B cell (primary cell): ENCODE data around the gene CSNK2B. TPM values are rescaled to one million over a fixed set of nuclear protein-coding genes. Genes with fewer than 3 reads are reported as not detected.

Experiments used
- ATAC-seq: fragments of 200-7000 bp; cut with Tn5 transposase; one replicate; pipeline ENCODE4 v1.10.0; 2021; ENCODE audit warnings: low read depth, mild to moderate bottlenecking, moderate number of reproducible peaks, moderate library complexity
- CTCF ChIA-PET: fragments of 350-600 bp; sonication (Branson Sonifier 250); formaldehyde crosslinking; loops from one replicate; lab custom pipeline; 2021; ENCODE audit warnings: antibody characterized with exemption, inconsistent platforms; lab: Charles Lee
- POLR2A ChIA-PET: fragments of 350-600 bp; sonication (Branson Sonifier 250); formaldehyde crosslinking; loops from one replicate; lab custom pipeline; 2021; ENCODE audit warnings: antibody characterized with exemption; lab: Charles Lee
- DNase-seq: peaks from one replicate; pipeline ENCODE4 v3.0.0; 2013
- H2AFZ ChIP-seq: 2 replicates; pipeline ENCODE4 v1.6.1; 2012; ENCODE audit warnings: mild to moderate bottlenecking, low read depth, low read length; ENCODE audit not compliant: insufficient read depth, poor library complexity, severe bottlenecking
- H3K27ac ChIP-seq, 2 donors: 1 replicate in 1 of 2; 2 replicates in 1 of 2; pipeline ENCODE4 v1.5.1; 2012 to 2013; ENCODE audit warnings: low read length in 2 of 2, mild to moderate bottlenecking in 2 of 2, moderate library complexity in 1 of 2
- H3K27me3 ChIP-seq, 4 experiments: fragments of 200-600 bp in 1 of 4; sonication (generic) in 1 of 4; replicated peaks in 1 of 4; 1 replicate in 2 of 4; 2 replicates in 2 of 4; pipeline versions ENCODE4 v1.6.1 to v1.7.0; 2013 to 2016; ENCODE audit warnings: low read length in 3 of 4, mild to moderate bottlenecking in 2 of 4, mixed read lengths in 1 of 4, moderate library complexity in 1 of 4; ENCODE audit not compliant: insufficient read depth in 4 of 4, control insufficient read depth in 3 of 4; ENCODE audit errors: control extremely low read depth in 1 of 4
- H3K36me3 ChIP-seq, 2 experiments: replicated peaks in 1 of 2; 1 replicate in 1 of 2; 2 replicates in 1 of 2; pipeline versions ENCODE4 v1.6.1 to v1.7.1; 2013; ENCODE audit warnings: low read length in 1 of 2; ENCODE audit not compliant: insufficient read depth in 2 of 2, control insufficient read depth in 1 of 2; ENCODE audit errors: control extremely low read depth in 1 of 2, extremely low read depth in 1 of 2
- H3K4me1 ChIP-seq, 2 donors: fragments of 200-600 bp in 1 of 2; sonication (generic) in 1 of 2; 1 replicate in 1 of 2; 2 replicates in 1 of 2; pipeline versions ENCODE4 v1.5.1 to v1.6.1; 2013 to 2017; ENCODE audit warnings: low read length in 2 of 2; ENCODE audit not compliant: control insufficient read depth in 2 of 2, insufficient read depth in 2 of 2
- H3K4me2 ChIP-seq: replicated peaks from 2 replicates; pipeline ENCODE3; 2012; ENCODE audit warnings: mild to moderate bottlenecking, low read depth, low read length; ENCODE audit not compliant: poor library complexity, severe bottlenecking
- H3K4me3 ChIP-seq, 5 experiments: fragments of 200-600 bp in 1 of 5; sonication (generic) in 1 of 5; 1 replicate in 3 of 5; 2 replicates in 2 of 5; pipeline versions ENCODE4 v1.5.1 to v1.7.0; 2011 to 2016; ENCODE audit warnings: low read length in 4 of 5, mild to moderate bottlenecking in 4 of 5, low read depth in 2 of 5, control low read depth in 1 of 5, moderate library complexity in 1 of 5; ENCODE audit not compliant: insufficient read depth in 1 of 5; ENCODE audit errors: control extremely low read depth in 1 of 5, extremely low read depth in 1 of 5
- H3K79me2 ChIP-seq: fragments of 200-600 bp; sonication (generic); one replicate; pipeline ENCODE4 v1.6.0; 2016; ENCODE audit warnings: low read length; ENCODE audit not compliant: control insufficient read depth, insufficient read depth
- H3K9ac ChIP-seq: fragments of 200-600 bp; sonication (generic); 2 replicates; pipeline ENCODE4 v1.6.1; 2017; ENCODE audit warnings: mild to moderate bottlenecking, low read length, moderate library complexity
- H3K9me3 ChIP-seq, 3 donors: one replicate each; pipeline versions ENCODE4 v1.6.1 to v1.7.1; 2013; ENCODE audit warnings: low read length in 2 of 3; ENCODE audit not compliant: control insufficient read depth in 2 of 3, insufficient read depth in 1 of 3; ENCODE audit errors: control extremely low read depth in 1 of 3
- H4K20me1 ChIP-seq: 2 replicates; pipeline ENCODE4 v1.6.0; 2012; ENCODE audit warnings: mild to moderate bottlenecking, low read length; ENCODE audit not compliant: insufficient read depth, control insufficient read depth, poor library complexity, severe bottlenecking
- H3K27ac Mint-ChIP-seq: one replicate; pipeline ENCODE4 v1.8.0; 2021; ENCODE audit warnings: mixed read lengths
- H3K27me3 Mint-ChIP-seq: one replicate; pipeline ENCODE4 v1.8.0; 2021; ENCODE audit warnings: mixed read lengths
- H3K4me1 Mint-ChIP-seq: one replicate; pipeline ENCODE4 v1.8.0; 2021; ENCODE audit warnings: mixed read lengths
- H3K4me3 Mint-ChIP-seq: one replicate; pipeline ENCODE4 v1.8.0; 2021; ENCODE audit warnings: mixed read lengths
- H3K9me3 Mint-ChIP-seq: one replicate; pipeline ENCODE4 v1.8.0; 2022; ENCODE audit warnings: mixed read lengths; ENCODE audit not compliant: insufficient read depth
- CTCF ChIP-seq: fragments of 200-600 bp; IDR thresholded peaks from one replicate; pipeline ENCODE4 v1.8.0; 2022; ENCODE audit warnings: antibody characterized with exemption, mild to moderate bottlenecking
- EZH2 ChIP-seq: IDR thresholded peaks from 2 replicates; pipeline ENCODE4 v1.6.1; 2012; ENCODE audit warnings: borderline replicate concordance, low read depth, mild to moderate bottlenecking, moderate library complexity, low read length; ENCODE audit not compliant: insufficient read depth, poor library complexity, severe bottlenecking
- WGBS: methylation state at CpG from one replicate; pipeline ENCODE4 v1.1.5; 2013; ENCODE audit warnings: missing lambda C conversion rate; ENCODE audit not compliant: insufficient coverage; 5-methylcytosine and 5-hydroxymethylcytosine counted together
- intact Hi-C: fragments of 100-400 bp; cut with micrococcal nuclease; formaldehyde crosslinking; loops from one replicate; pipeline ENCODE4 v1.10.0; 2022
- polyA plus RNA-seq: library from polyadenylated mRNA; depleted of rRNA; stranded (reverse); fragments of >200 nt; gene quantifications from 2 replicates; pipeline ENCODE4 v1.2.3, GENCODE V29; 2012
- total RNA-seq, 2 donors: library from RNA; stranded (reverse); fragments of 120-200 nt in 1 of 2; gene quantifications; 1 replicate in 1 of 2; 2 replicates in 1 of 2; pipeline versions ENCODE4 v1.2.3 to v1.2.4, GENCODE V29; 2013 to 2022

The CSNK2B gene
- total and polyA plus RNA-seq, 2 donors (not counting 1 experiment from before 2014, with no cell fraction given) = 142 to 146 TPM

DNA sequence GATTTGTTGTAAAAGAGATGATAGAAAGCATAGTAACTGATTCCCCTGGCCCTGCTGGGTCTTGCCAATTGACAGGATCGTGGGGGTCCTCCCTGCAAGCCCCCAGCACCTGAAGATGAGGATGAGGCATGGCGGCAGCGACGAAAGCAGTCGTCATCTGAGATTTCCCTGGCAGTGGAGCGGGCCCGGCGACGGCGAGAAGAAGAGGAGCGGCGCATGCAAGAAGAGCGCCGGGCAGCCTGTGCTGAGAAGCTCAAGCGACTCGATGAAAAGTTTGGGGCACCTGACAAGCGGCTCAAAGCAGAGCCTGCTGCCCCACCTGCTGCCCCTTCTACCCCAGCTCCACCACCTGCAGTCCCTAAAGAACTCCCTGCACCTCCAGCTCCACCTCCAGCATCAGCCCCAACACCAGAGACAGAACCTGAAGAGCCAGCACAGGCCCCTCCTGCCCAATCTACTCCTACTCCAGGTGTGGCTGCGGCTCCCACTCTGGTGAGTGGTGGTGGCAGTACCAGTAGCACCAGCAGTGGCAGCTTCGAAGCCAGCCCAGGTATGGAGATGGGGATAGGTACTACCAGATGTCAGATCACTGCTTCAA, 38.1 kb upstream of the CSNK2B start:
- H3K27me3 ChIP-seq = no peaks in the 10 kb centered on the region
- intact Hi-C loops = no loop called here
- H3K27me3 Mint-ChIP-seq = no peaks in the 10 kb centered on the region
- no peak overlapping the region for H3K27ac Mint-ChIP-seq
- peaks cover 5% of the 10 kb centered on the region for H3K79me2 ChIP-seq
- H3K4me2 ChIP-seq = no peak overlapping the region
- peaks cover 7 to 90% of the 10 kb centered on the region in 2 experiments for H3K36me3 ChIP-seq
- CTCF ChIA-PET = interaction anchor here (1.1 to 1.2 kb wide), 2 partner anchors 76 to 263 kb away, joined by 3 read pairs; no protein-coding TSS in a partner anchor
- TF ChIP-seq CTCF (no peak), EZH2 (no peak)
- H3K9me3 Mint-ChIP-seq = no peaks in the 10 kb centered on the region
- H3K9me3 ChIP-seq = no peaks in the 10 kb centered on the region
- H3K4me3 Mint-ChIP-seq = no peak overlapping the region
- peaks cover 38% of the 10 kb centered on the region for H4K20me1 ChIP-seq
- no peak for DNase-seq
- no peak for ATAC-seq
- H3K27ac ChIP-seq = no peak overlapping the region
- H3K4me3 ChIP-seq = no peak overlapping the region
- no peak overlapping the region for H2AFZ ChIP-seq
- no peak overlapping the region for H3K9ac ChIP-seq
- H3K4me1 ChIP-seq = no peaks in the 10 kb centered on the region
- 98% methylated on average over 18 of the region's 19 CpGs for WGBS
- H3K4me1 Mint-ChIP-seq = peaks cover under 1% of the 10 kb centered on the region
- POLR2A ChIA-PET = interaction anchor here (0.6 kb wide), 1 partner anchor 341 kb away, joined by 3 read pairs; no protein-coding TSS in a partner anchor

DNA sequence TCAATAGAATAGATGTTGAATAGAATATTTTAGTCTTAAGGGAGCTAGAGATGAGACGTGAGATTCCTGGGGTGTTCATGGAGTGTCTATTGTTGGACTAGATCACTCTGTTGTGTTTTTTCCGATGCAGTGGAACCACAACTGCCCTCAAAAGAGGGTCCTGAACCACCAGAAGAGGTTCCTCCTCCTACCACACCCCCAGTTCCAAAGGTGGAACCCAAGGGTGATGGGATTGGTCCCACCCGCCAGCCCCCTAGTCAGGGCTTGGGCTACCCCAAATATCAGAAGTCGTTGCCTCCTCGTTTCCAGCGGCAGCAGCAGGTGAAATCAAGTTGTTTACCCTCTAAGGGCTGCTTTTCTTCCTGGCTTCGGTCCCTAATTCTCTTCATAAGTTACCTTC, 36.9 kb upstream of the CSNK2B start:
- 100% methylated on average over 6 of the region's 7 CpGs for WGBS
- TF ChIP-seq EZH2 (no peak), CTCF (no peak)
- POLR2A ChIA-PET = no interaction called here
- H3K9me3 Mint-ChIP-seq = no peaks in the 10 kb centered on the region
- DNase-seq = no peak
- Histone ChIP-seq H2AFZ (no peak overlapping the region), H3K27me3 (no peaks in the 10 kb centered on the region), H3K4me1 (no peaks in the 10 kb centered on the region), H3K27ac (no peak overlapping the region), H3K79me2 (peaks cover 8% of the 10 kb centered on the region), H4K20me1 (peaks cover 47% of the 10 kb centered on the region), H3K9ac (no peak overlapping the region), H3K36me3 (peaks cover 5 to 91% of the 10 kb centered on the region in 2 experiments), H3K4me2 (no peak overlapping the region), H3K4me3 (no peak overlapping the region), H3K9me3 (no peaks in the 10 kb centered on the region)
- no peak for ATAC-seq
- intact Hi-C loops = no loop called here
- CTCF ChIA-PET = no interaction called here
- H3K4me3 Mint-ChIP-seq = no peak overlapping the region
- no peaks in the 10 kb centered on the region for H3K4me1 Mint-ChIP-seq
- no peak overlapping the region for H3K27ac Mint-ChIP-seq
- H3K27me3 Mint-ChIP-seq = no peaks in the 10 kb centered on the region
